ENCODE results near the gene ECPAS.
"Not testable (repeated sequence)": the region's sequence is repeated elsewhere in the genome, so short reads cannot be mapped to it uniquely, and the experiment has no call there.

Gene ECPAS

DNA sequence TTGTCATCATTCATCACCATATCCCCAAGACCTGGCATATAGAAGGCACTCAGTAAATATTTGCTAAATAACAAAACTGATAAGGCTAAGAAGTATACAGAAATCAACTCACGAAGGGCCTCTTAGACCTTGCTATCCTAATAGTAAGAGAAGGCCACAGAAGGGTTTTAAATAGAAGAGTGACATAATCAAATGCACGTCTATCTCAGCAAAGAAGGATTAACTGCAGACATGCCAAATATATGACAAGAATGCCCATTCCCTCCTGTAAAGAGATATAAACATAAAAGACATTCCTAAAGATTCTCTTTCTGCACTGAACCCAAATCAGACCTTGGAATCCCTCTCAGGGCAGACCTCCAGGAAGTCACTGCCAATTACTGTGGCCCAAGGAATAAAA lies 34.1 kb downstream of the ECPAS start:
- Mint-ChIP-seq H3K4me1 (ENCODE audit: low read depth) (peaks cover 10% of the 10 kb centered on the region), H3K9me3 (ENCODE audit: low read depth) (no peaks in the 10 kb centered on the region), H3K36me3 (peaks cover 27% of the 10 kb centered on the region), H3K27ac (no peak overlapping the region), H3K4me3 (no peak overlapping the region), H3K27me3 (no peaks in the 10 kb centered on the region)

DNA sequence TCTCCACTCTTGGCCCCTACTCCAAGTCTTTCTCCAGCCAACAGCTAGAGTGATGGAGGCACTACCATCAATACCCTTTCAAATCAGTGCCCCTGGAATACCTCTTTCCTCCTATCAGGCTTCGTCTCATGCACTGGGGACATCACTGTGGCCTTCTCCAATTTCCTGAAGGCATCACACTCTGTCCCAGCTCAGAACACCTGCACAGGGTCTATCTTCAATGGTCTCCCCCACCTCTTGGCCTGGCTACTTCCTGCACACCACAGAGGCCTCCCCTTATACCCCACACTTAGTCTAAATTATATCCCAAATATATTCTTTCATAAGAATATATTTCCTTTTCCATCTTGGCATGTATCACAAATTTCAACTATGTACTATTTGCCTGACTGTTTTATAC lies 34.5 kb downstream of the ECPAS start:
- peaks cover 10% of the 10 kb centered on the region for H3K4me1 Mint-ChIP-seq (ENCODE audit: low read depth)
- H3K27ac Mint-ChIP-seq = no peak overlapping the region

DNA sequence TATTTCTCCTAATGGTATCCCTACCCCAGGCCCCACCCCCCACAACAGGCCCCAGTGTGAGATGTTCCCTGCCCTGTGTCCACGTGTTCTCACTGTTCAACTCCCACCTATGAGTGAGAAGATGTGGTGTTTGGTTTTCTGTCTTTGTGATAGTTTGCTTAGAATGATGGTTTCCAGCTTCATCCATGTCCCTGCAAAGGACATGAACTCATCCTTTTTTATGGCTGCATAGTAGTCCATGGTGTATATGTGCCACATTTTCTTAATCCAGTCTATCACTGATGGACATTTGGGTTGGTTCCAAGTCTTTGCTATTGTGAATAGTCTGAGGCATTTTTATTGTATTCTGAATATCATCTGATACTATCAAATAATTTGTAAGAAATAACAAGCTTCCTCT lies 38.4 kb downstream of the ECPAS start:
- H3K27me3 Mint-ChIP-seq; H3K27ac Mint-ChIP-seq; H3K4me3 Mint-ChIP-seq; H3K4me1 Mint-ChIP-seq (ENCODE audit: low read depth); H3K9me3 Mint-ChIP-seq (ENCODE audit: low read depth): not testable (repeated sequence)
- H3K36me3 Mint-ChIP-seq = peaks cover 34% of the 10 kb centered on the region

More for the DNA sequence above, 34.5 kb downstream of the ECPAS start:
- H3K27me3 Mint-ChIP-seq = no peaks in the 10 kb centered on the region
- H3K36me3 Mint-ChIP-seq = peaks cover 28% of the 10 kb centered on the region
- no peak overlapping the region for H3K4me3 Mint-ChIP-seq
- H3K9me3 Mint-ChIP-seq (ENCODE audit: low read depth) = no peaks in the 10 kb centered on the region

DNA sequence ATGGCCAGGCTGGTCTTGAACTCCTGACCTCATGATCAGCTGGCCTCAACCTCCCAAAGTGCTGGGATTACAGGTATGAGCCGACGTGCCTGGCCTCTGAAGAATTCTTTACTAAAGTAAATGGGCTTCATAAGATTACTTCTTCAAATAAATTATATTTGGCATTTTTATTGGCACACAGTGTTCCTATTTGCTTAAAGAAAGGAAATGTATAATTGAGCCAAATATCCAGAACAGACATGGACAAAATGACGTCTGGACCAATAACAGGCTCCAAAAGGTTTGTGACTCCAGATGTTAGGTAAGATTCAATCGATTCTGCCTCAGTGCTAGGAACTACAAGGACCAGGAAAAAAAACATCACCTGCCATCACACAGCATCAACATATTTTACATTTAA lies 40.7 kb downstream of the ECPAS start:
- Mint-ChIP-seq H3K9me3 (ENCODE audit: low read depth) (no peaks in the 10 kb centered on the region), H3K4me1 (ENCODE audit: low read depth) (no peaks in the 10 kb centered on the region), H3K27ac (no peak overlapping the region), H3K4me3 (no peak overlapping the region), H3K36me3 (peaks cover 32% of the 10 kb centered on the region), H3K27me3 (no peaks in the 10 kb centered on the region)

DNA sequence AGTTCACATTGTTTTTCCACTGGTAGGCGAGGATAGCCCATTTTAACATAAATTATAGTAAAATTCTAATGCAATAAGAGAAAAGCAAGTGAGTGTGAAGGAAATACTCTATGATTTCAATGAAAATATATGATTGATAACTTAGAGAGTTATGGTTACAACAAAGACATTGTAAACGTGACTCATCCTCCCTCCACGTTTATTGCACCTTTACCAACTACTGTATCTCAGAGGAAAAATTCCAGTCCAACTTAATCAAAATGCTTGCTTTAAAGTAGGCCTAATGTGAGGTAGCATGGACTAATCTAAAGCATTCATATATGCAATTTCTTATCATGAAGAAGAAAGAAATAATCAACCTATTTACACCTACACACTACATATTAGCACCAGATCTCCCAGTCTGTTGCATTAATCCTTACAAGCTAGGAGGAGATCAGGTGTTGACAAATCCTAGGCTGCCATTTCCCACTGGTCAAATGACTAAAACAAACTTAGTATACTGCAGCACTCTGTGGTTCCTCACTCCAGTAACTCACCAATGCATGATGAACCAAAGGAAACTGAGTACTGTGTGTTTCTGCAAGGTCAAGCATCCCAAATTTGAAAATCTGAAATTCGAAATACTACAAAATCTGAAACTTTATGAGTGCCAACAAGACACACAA lies 41.7 kb downstream of the ECPAS start:
- H3K9me3 Mint-ChIP-seq (ENCODE audit: low read depth) = no peaks in the 10 kb centered on the region
- no peaks in the 10 kb centered on the region for H3K4me1 Mint-ChIP-seq (ENCODE audit: low read depth)
- H3K4me3 Mint-ChIP-seq = no peak overlapping the region
- H3K27me3 Mint-ChIP-seq = no peaks in the 10 kb centered on the region
- peaks cover 33% of the 10 kb centered on the region for H3K36me3 Mint-ChIP-seq
- no peak overlapping the region for H3K27ac Mint-ChIP-seq

DNA sequence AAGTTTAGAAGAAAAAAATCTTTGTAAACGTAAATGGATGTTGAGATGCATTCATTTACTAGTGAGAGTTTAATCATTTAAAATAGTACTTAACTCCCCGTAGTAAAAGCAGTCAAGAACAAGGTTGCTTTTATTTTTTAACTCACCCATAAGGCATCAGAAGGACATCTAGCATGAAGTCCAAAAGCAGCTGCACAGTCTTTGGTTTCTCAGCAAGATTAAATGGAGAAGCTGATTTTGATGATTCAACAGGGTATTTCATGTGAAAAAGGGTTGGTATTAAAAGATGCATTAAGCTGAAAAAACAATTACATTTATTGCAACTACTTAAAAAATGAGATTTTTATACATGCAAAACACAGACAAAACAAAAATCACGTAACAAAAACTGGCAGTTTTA lies 44.0 kb downstream of the ECPAS start:
- no peak overlapping the region for H3K27ac Mint-ChIP-seq
- no peaks in the 10 kb centered on the region for H3K4me1 Mint-ChIP-seq (ENCODE audit: low read depth)
- no peak overlapping the region for H3K4me3 Mint-ChIP-seq
- H3K9me3 Mint-ChIP-seq (ENCODE audit: low read depth) = no peaks in the 10 kb centered on the region
- no peaks in the 10 kb centered on the region for H3K27me3 Mint-ChIP-seq
- peaks cover 19% of the 10 kb centered on the region for H3K36me3 Mint-ChIP-seq

DNA sequence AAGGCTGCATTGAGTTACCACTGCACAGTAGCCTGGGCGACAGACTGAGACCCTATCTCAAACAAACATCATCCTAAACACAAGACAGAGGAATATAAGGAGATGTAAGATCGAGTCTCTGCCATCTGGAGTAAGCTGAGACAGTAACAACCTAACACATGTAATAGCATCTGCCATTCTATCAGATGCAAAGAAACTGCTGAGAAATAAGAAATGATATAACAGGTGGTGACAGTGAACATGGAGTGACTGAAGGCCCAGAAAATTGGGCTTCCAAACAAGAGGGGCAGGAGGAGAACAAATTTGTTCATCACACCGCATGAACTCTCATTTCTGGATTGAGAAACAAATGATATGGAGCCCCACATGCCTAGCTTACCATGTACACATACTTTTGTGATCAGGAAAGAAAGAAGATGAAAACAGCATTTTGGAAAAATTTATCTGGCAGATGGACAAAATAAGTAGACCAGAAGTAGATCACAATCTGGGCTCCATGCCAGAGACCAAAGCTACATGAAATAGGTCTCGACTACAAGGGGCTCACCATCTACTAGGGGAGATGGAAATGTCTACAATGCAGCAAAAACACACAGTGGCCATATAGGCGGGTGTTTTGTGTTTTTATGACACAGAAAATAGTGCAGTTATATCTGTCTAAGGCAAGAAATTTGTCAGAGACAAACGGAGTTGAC lies 45.5 kb downstream of the ECPAS start:
- H3K4me3 Mint-ChIP-seq = no peak overlapping the region
- H3K27ac Mint-ChIP-seq = no peak overlapping the region
- H3K9me3 Mint-ChIP-seq (ENCODE audit: low read depth) = no peaks in the 10 kb centered on the region
- H3K4me1 Mint-ChIP-seq (ENCODE audit: low read depth) = no peaks in the 10 kb centered on the region
- no peaks in the 10 kb centered on the region for H3K27me3 Mint-ChIP-seq
- peaks cover 18% of the 10 kb centered on the region for H3K36me3 Mint-ChIP-seq

DNA sequence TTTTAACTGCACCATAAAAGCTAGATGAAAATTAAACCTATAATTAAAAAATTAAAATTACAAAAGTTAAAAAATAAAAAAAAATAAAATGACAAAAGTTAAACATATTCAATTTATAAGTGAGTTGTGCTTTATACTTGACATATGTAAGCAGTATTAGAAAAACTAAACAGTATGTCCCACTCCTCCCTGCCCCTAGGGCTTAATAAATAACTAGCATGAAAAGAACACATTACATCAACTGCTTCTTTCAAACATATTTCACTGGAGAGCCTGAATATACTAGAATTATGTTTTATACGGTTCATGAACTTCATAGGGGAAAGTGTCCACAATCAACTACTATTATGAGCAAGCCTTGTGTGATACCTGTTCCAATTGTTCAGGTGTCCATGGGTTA lies 47.6 kb downstream of the ECPAS start:
- peaks cover 15% of the 10 kb centered on the region for H3K36me3 Mint-ChIP-seq
- H3K9me3 Mint-ChIP-seq (ENCODE audit: low read depth) = no peaks in the 10 kb centered on the region
- no peak overlapping the region for H3K4me3 Mint-ChIP-seq
- no peaks in the 10 kb centered on the region for H3K4me1 Mint-ChIP-seq (ENCODE audit: low read depth)
- no peaks in the 10 kb centered on the region for H3K27me3 Mint-ChIP-seq
- H3K27ac Mint-ChIP-seq = no peak overlapping the region

DNA sequence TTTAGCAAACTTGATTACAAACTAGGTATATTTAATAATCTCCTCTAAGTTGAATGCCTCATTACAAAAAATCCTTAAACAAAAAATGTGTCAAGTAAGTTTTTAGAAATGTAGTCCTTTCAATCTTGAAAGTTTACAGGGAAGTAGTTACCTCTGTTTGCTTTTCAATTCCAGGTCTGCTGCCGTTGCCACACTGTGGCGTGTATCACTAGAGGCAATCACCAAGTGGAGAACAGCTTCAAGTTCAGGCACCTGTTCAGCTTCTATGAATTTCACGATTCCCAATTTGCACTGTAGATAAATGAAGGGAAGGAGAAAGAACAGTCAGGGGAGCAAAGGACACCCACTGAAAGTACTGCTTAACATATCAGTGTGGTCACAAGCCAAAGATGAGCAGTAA lies 51.1 kb downstream of the ECPAS start:
- H3K27ac Mint-ChIP-seq = no peak overlapping the region
- H3K4me1 Mint-ChIP-seq (ENCODE audit: low read depth) = no peaks in the 10 kb centered on the region
- H3K9me3 Mint-ChIP-seq (ENCODE audit: low read depth) = no peaks in the 10 kb centered on the region
- peaks cover 23% of the 10 kb centered on the region for H3K36me3 Mint-ChIP-seq
- no peaks in the 10 kb centered on the region for H3K27me3 Mint-ChIP-seq
- H3K4me3 Mint-ChIP-seq = no peak overlapping the region

DNA sequence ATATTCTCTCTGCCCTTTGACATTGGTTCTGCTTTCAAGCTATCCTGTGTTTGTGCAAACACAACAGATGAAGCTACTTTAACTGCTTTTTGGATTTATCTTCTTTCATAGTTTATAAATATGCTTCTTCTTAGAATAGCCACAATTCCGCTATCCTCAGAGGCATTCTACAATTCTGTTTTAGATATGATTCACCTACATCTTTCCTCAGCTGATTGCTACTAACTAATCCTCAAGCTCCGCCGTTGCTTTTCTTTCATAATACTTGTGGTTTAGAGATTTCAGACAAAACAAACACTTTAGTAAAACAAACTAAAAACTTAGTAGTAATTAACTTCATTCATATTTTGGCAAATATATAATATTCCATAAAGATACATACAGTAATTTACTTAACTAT lies 52.5 kb downstream of the ECPAS start:
- H3K9me3 Mint-ChIP-seq (ENCODE audit: low read depth) = no peaks in the 10 kb centered on the region
- peaks cover 5% of the 10 kb centered on the region for H3K4me1 Mint-ChIP-seq (ENCODE audit: low read depth)
- H3K27ac Mint-ChIP-seq = no peak overlapping the region
- no peak overlapping the region for H3K4me3 Mint-ChIP-seq
- no peaks in the 10 kb centered on the region for H3K27me3 Mint-ChIP-seq
- peaks cover 25% of the 10 kb centered on the region for H3K36me3 Mint-ChIP-seq

DNA sequence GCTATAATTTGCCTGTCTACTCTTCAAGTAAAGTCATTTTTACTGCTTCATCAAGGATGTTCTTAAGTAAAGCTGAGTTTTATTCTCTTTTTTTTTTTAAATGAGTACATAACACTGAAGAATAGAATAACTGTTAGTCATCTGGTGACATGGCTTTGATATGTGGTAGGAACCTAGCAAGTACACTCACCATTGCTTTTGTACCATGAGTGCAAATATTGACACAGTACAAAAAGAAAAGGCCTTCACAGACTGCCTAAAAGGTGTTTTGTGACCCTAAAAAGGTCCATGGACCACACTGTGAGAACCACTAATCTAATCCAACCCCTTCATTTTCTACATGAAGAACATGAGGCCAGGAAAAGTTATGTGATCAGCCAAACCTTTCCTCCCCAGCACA lies 55.0 kb downstream of the ECPAS start:
- Mint-ChIP-seq H3K27ac (no peak overlapping the region), H3K27me3 (no peaks in the 10 kb centered on the region), H3K4me3 (no peak overlapping the region), H3K4me1 (ENCODE audit: low read depth) (peaks cover 5% of the 10 kb centered on the region), H3K36me3 (peaks cover 33% of the 10 kb centered on the region), H3K9me3 (ENCODE audit: low read depth) (no peaks in the 10 kb centered on the region)

DNA sequence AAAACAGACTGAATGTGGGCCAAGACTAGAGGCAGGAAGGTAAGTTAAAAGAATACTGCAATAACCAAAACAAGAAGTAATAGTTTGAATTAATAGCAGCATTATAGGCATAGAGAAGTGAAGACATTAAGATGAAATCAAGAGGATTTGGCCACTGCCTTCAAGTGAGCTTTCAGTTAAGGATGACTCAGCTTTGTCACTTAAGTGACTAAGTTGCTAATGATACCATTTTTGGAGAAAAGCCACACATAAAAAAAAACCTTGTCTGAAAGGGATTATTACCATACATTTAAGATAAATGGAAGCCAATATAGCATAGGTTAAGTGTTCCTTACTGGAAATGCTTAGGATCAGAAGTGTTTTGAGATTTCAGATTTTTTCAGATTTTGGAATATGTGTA lies 57.0 kb downstream of the ECPAS start:
- peaks cover 42% of the 10 kb centered on the region for H3K36me3 Mint-ChIP-seq
- peaks cover 5% of the 10 kb centered on the region for H3K4me1 Mint-ChIP-seq (ENCODE audit: low read depth)
- no peak overlapping the region for H3K4me3 Mint-ChIP-seq
- H3K27ac Mint-ChIP-seq = no peak overlapping the region
- no peaks in the 10 kb centered on the region for H3K9me3 Mint-ChIP-seq (ENCODE audit: low read depth)
- H3K27me3 Mint-ChIP-seq = no peaks in the 10 kb centered on the region

DNA sequence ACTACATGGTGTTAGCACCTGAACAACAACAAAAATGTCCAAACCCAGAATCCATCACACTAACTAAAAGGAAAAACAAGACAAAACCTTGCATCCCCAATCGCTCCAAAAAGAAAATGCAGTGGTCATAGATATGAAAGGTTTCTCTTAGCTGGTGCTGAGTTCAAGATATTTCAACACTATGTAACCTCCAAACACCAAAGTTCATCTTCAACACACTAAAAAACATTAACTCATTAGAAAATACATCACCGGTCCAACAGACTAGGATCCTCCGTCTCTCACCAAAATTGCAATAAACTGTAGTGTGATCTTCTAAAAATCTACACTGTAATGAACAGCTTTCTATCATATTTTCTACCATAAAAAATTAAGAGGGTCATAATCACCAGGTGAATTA lies 60.8 kb downstream of the ECPAS start:
- no peak overlapping the region for H3K27ac Mint-ChIP-seq
- H3K4me1 Mint-ChIP-seq (ENCODE audit: low read depth) = peaks cover 5% of the 10 kb centered on the region
- no peaks in the 10 kb centered on the region for H3K9me3 Mint-ChIP-seq (ENCODE audit: low read depth)
- H3K4me3 Mint-ChIP-seq = no peak overlapping the region
- peaks cover 36% of the 10 kb centered on the region for H3K36me3 Mint-ChIP-seq
- H3K27me3 Mint-ChIP-seq = no peaks in the 10 kb centered on the region

DNA sequence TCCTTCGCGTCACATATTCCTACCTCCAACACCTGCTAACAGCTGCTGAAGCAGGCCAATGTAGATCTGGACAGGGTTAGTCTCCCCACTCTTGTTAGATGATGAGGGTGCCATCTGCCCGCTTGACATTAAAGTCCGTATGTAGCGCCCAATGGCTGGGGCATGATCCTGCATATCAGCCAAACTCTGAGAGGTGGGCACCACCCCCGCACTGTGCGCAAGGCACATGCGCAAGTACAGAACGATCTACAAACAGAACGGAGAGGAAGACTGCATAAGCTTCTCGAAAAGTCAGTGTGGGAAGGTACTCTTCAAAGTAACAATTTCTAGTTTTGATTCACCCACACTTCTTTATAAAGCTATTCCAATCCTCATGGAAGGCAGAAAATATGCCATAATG lies 69.8 kb downstream of the ECPAS start:
- H3K36me3 Mint-ChIP-seq = peaks cover 30% of the 10 kb centered on the region
- H3K27ac Mint-ChIP-seq = no peak overlapping the region
- H3K27me3 Mint-ChIP-seq = no peaks in the 10 kb centered on the region
- no peaks in the 10 kb centered on the region for H3K4me1 Mint-ChIP-seq (ENCODE audit: low read depth)
- H3K9me3 Mint-ChIP-seq (ENCODE audit: low read depth) = no peaks in the 10 kb centered on the region
- no peak overlapping the region for H3K4me3 Mint-ChIP-seq

DNA sequence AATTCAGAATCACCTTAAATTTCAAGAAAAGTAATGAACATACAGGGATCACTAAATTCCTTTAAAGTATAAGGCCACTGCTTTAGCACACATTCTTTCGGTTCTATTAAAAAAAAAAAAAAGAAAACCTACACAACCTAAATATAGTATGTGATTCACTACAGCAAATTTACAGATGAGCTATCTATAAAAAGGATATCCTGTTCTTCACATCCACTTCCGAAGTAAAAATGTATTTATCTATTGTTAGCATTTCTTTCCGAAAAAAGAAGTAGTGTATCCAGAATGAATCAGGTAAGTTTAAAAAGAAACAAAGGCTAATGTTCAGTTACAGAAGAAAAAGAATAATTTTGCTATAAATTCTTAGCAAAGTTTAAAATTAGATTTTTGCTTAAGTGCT lies 70.2 kb downstream of the ECPAS start:
- Mint-ChIP-seq H3K9me3 (ENCODE audit: low read depth) (no peaks in the 10 kb centered on the region), H3K4me1 (ENCODE audit: low read depth) (no peaks in the 10 kb centered on the region), H3K4me3 (no peak overlapping the region), H3K36me3 (peaks cover 28% of the 10 kb centered on the region), H3K27ac (no peak overlapping the region), H3K27me3 (no peaks in the 10 kb centered on the region)

DNA sequence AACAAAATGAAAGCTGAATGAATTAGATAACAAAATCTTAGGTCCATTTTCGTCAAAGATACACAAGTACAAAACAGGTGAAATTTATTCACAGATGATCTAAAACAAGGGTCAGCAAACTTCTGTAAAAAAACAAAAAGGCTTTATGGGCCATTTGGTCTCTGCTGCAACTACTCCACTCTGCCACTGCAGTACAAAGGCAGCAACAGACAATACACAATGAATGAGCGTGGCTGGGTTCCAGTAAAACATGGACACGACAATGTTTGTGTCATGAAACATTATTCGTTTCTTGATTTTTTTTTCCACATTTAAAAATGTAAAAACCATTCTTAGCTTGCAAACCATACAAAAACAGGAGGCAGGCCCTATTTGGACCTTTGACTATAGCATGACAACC lies 71.9 kb downstream of the ECPAS start:
- no peaks in the 10 kb centered on the region for H3K4me1 Mint-ChIP-seq (ENCODE audit: low read depth)
- no peaks in the 10 kb centered on the region for H3K27me3 Mint-ChIP-seq
- H3K4me3 Mint-ChIP-seq = no peak overlapping the region
- H3K36me3 Mint-ChIP-seq = peaks cover 39% of the 10 kb centered on the region
- H3K27ac Mint-ChIP-seq = no peak overlapping the region
- no peaks in the 10 kb centered on the region for H3K9me3 Mint-ChIP-seq (ENCODE audit: low read depth)
